Caco-2 (cell line): Measurements from ENCODE around the gene HIVEP3. TPM values are rescaled to one million over a fixed set of nuclear protein-coding genes. Genes with fewer than 3 reads are reported as not detected.

Source experiments
- BruUV-seq: library from RNA; stranded (reverse); fragments of 400-500 nt; replicated peaks from 2 replicates; lab custom pipeline; 2021; lab: Mats Ljungman, UMichigan
- CTCF ChIA-PET: fragments of 300-600 bp; sonication (Branson Sonifier 250); formaldehyde crosslinking; loops from one replicate; lab custom pipeline; 2022; ENCODE audit warnings: antibody characterized with exemption; lab: Charles Lee
- POLR2A ChIA-PET: fragments of 300-600 bp; sonication (Branson Sonifier 250); formaldehyde crosslinking; loops from one replicate; lab custom pipeline; 2022; ENCODE audit warnings: antibody characterized with exemption; lab: Charles Lee
- DNase-seq, 2 experiments: peaks; one replicate each; pipeline versions ENCODE4 v3.0.0 to v3.0.0-alpha.2; 2020 to 2022
- H3K27me3 ChIP-seq: replicated peaks from 2 replicates; pipeline ENCODE4 v1.6.0; 2011; ENCODE audit warnings: low read length; ENCODE audit not compliant: control insufficient read depth, insufficient read depth
- H3K36me3 ChIP-seq: 2 replicates; pipeline ENCODE4 v1.5.1; 2011; ENCODE audit warnings: low read length; ENCODE audit not compliant: control insufficient read depth, insufficient read depth
- H3K4me1 ChIP-seq: fragments of 250-450 bp; sonication (Bioruptor Pico); 2 replicates; pipeline ENCODE4 v1.5.1; 2020; ENCODE audit warnings: mild to moderate bottlenecking
- H3K4me3 ChIP-seq: 2 replicates; pipeline ENCODE4 v1.5.1; 2011; ENCODE audit warnings: low read depth, mild to moderate bottlenecking, control low read depth, low read length
- H3K9me3 ChIP-seq: fragments of 250-450 bp; sonication (Bioruptor Pico); 2 replicates; pipeline ENCODE4 v1.5.1; 2020; ENCODE audit warnings: mild to moderate bottlenecking, moderate library complexity
- H3K27ac Mint-ChIP-seq: one replicate; pipeline ENCODE4 v1.8.0; 2022; ENCODE audit warnings: mixed read lengths; ENCODE audit not compliant: unreplicated experiment
- H3K27me3 Mint-ChIP-seq: one replicate; pipeline ENCODE4 v1.8.0; 2022; ENCODE audit warnings: mixed read lengths; ENCODE audit not compliant: insufficient read depth, unreplicated experiment
- H3K36me3 Mint-ChIP-seq: one replicate; pipeline ENCODE4 v1.8.0; 2022; ENCODE audit warnings: mild to moderate bottlenecking, mixed read lengths; ENCODE audit not compliant: insufficient read depth, unreplicated experiment
- H3K4me1 Mint-ChIP-seq: one replicate; pipeline ENCODE4 v1.8.0; 2022; ENCODE audit warnings: low read depth, mixed read lengths; ENCODE audit not compliant: unreplicated experiment
- H3K4me3 Mint-ChIP-seq: one replicate; pipeline ENCODE4 v1.8.0; 2022; ENCODE audit warnings: mild to moderate bottlenecking, moderate library complexity, mixed read lengths; ENCODE audit not compliant: unreplicated experiment
- H3K9me3 Mint-ChIP-seq: one replicate; pipeline ENCODE4 v1.8.0; 2022; ENCODE audit warnings: mixed read lengths; ENCODE audit not compliant: unreplicated experiment
- intact Hi-C: fragments of 100-400 bp; cut with micrococcal nuclease; formaldehyde crosslinking; loops from one replicate; pipeline ENCODE4 v1.10.0; 2022; ENCODE audit not compliant: unreplicated experiment
- total RNA-seq: library from RNA; stranded (reverse); gene quantifications from 2 replicates; pipeline ENCODE4 v1.2.3, GENCODE V29; 2022
- TF ChIP-seq, protein P1 (sequence below), 2 experiments: fragments of 200-600 bp in 1 of 2; IDR thresholded peaks; 1 replicate in 1 of 2; 2 replicates in 1 of 2; pipeline versions ENCODE4 v1.5.1 to v1.8.0; 2011 to 2022; ENCODE audit warnings: antibody characterized with exemption in 1 of 2, control low read depth in 1 of 2, inconsistent platforms in 1 of 2, low read depth in 1 of 2, low read length in 1 of 2, mild to moderate bottlenecking in 1 of 2, moderate library complexity in 1 of 2; ENCODE audit not compliant: insufficient read depth in 1 of 2, severe bottlenecking in 1 of 2, unreplicated experiment in 1 of 2

Gene HIVEP3
- total RNA-seq, 1 experiment from 2014 or later = 0.25 TPM

GRCh38 chr1:41614818-41615217 lies 303.9 kb downstream of the HIVEP3 start:
- TF ChIP-seq, protein P1, sequence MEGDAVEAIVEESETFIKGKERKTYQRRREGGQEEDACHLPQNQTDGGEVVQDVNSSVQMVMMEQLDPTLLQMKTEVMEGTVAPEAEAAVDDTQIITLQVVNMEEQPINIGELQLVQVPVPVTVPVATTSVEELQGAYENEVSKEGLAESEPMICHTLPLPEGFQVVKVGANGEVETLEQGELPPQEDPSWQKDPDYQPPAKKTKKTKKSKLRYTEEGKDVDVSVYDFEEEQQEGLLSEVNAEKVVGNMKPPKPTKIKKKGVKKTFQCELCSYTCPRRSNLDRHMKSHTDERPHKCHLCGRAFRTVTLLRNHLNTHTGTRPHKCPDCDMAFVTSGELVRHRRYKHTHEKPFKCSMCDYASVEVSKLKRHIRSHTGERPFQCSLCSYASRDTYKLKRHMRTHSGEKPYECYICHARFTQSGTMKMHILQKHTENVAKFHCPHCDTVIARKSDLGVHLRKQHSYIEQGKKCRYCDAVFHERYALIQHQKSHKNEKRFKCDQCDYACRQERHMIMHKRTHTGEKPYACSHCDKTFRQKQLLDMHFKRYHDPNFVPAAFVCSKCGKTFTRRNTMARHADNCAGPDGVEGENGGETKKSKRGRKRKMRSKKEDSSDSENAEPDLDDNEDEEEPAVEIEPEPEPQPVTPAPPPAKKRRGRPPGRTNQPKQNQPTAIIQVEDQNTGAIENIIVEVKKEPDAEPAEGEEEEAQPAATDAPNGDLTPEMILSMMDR (IDR thresholded peaks at IDR 0.05; ENCODE audit: insufficient read depth in 1 of 2, low read depth in 1 of 2, low read length in 1 of 2, severe bottlenecking in 1 of 2, unreplicated experiment in 1 of 2) = no peak
- no peak for DNase-seq
- Mint-ChIP-seq H3K4me3 (no peak overlapping the region), H3K27ac (no peak overlapping the region), H3K9me3 (no peaks in the 10 kb centered on the region), H3K36me3 (no peaks in the 10 kb centered on the region), H3K27me3 (no peaks in the 10 kb centered on the region), H3K4me1 (no peaks in the 10 kb centered on the region)
- BruUV-seq = no TSS peak
- Histone ChIP-seq H3K27me3 (no peaks in the 10 kb centered on the region), H3K9me3 (no peaks in the 10 kb centered on the region), H3K36me3 (no peaks in the 10 kb centered on the region), H3K4me1 (no peaks in the 10 kb centered on the region), H3K4me3 (no peak overlapping the region)
- intact Hi-C loops = no loop called here
- CTCF ChIA-PET = no interaction called here
- POLR2A ChIA-PET = no interaction called here

GRCh38 chr1:41613689-41614574 lies 304.8 kb downstream of the HIVEP3 start:
- H3K4me1 ChIP-seq = no peaks in the 10 kb centered on the region
- H3K9me3 Mint-ChIP-seq = no peaks in the 10 kb centered on the region
- no peak for DNase-seq
- no TSS peak for BruUV-seq
- H3K27ac Mint-ChIP-seq = no peak overlapping the region
- H3K4me3 ChIP-seq = no peak overlapping the region
- no peaks in the 10 kb centered on the region for H3K36me3 Mint-ChIP-seq
- H3K27me3 ChIP-seq = no peaks in the 10 kb centered on the region
- TF ChIP-seq, protein P1 (IDR thresholded peaks at IDR 0.05; ENCODE audit: insufficient read depth in 1 of 2, low read depth in 1 of 2, low read length in 1 of 2, severe bottlenecking in 1 of 2, unreplicated experiment in 1 of 2) = no peak
- H3K4me1 Mint-ChIP-seq = no peaks in the 10 kb centered on the region
- ChIA-PET POLR2A (no interaction called here), CTCF (no interaction called here)
- H3K27me3 Mint-ChIP-seq = no peaks in the 10 kb centered on the region
- H3K4me3 Mint-ChIP-seq = no peak overlapping the region
- intact Hi-C loops = no loop called here
- no peaks in the 10 kb centered on the region for H3K9me3 ChIP-seq
- H3K36me3 ChIP-seq = no peaks in the 10 kb centered on the region

DNA sequence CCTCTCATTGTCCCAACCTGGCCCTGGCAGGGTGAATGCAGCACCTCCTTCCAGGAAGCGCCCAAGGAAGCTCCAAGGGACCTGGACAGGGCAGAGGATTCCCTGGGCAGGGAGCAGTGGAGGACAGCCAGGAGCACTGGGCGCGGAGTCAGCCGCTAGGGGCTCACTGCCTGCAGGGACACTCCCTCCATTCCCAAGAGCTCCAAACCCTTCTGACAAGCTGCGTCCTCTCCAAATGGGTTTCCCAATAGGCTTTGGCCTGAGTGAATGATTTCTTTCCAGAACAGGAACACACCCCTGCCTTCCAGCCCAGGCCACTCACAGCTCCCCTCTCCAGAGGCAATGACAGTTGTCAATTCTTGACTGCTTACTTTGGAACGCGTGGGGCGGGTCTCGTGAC lies 305.8 kb downstream of the HIVEP3 start:
- Histone ChIP-seq H3K27me3 (no peaks in the 10 kb centered on the region), H3K4me1 (no peaks in the 10 kb centered on the region), H3K9me3 (no peaks in the 10 kb centered on the region), H3K36me3 (no peaks in the 10 kb centered on the region), H3K4me3 (no peak overlapping the region)
- no TSS peak for BruUV-seq
- intact Hi-C loops = no loop called here
- Mint-ChIP-seq H3K27ac (no peak overlapping the region), H3K9me3 (no peaks in the 10 kb centered on the region), H3K4me1 (no peaks in the 10 kb centered on the region), H3K27me3 (no peaks in the 10 kb centered on the region), H3K4me3 (no peak overlapping the region), H3K36me3 (no peaks in the 10 kb centered on the region)
- ChIA-PET POLR2A (no interaction called here), CTCF (no interaction called here)
- DNase-seq = no peak
- TF ChIP-seq, protein P1 (IDR thresholded peaks at IDR 0.05; ENCODE audit: insufficient read depth in 1 of 2, low read depth in 1 of 2, low read length in 1 of 2, severe bottlenecking in 1 of 2, unreplicated experiment in 1 of 2) = no peak
